ENCODE data around the gene ARID1B. TPM values are rescaled to one million over a fixed set of nuclear protein-coding genes. Genes with fewer than 3 reads are reported as not detected.
A peak's percentile ranks its signal among the peaks of the same experiment; 100 is the strongest.

Gene ARID1B
- total RNA-seq, 1 experiment from 2014 or later, result 20.9 TPM

DNA sequence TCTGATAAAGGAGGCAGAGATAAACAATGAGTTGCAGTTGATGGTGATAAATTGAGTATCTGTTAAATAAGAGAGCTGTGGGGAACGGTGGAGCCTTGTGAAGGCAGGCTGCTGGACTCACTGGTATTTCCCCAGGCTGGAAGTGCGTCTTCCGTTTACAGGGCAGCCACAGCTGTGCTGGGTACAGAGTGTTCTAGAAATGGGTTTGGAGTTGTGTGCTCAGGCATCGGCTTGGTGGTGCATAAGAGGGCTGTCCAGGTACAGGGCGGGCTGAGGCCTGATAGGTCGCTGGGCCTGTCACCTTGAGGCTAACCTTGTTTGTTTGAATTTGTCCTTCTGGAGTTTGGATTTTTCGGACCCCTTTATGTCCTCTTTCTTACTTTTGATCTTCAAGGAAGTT, 39.3 kb downstream of the ARID1B start:
- Histone ChIP-seq H3K36me3 (replicated peaks; ENCODE audit: control insufficient read depth, insufficient read depth, low read length) (no peaks in the 10 kb centered on the region), H3K4me3 (ENCODE audit: insufficient read depth, low read depth, low read length) (no peak overlapping the region), H3K27me3 (ENCODE audit: control insufficient read depth, insufficient read depth, low read length) (no peaks in the 10 kb centered on the region)
- DNase-seq, result no peak

DNA sequence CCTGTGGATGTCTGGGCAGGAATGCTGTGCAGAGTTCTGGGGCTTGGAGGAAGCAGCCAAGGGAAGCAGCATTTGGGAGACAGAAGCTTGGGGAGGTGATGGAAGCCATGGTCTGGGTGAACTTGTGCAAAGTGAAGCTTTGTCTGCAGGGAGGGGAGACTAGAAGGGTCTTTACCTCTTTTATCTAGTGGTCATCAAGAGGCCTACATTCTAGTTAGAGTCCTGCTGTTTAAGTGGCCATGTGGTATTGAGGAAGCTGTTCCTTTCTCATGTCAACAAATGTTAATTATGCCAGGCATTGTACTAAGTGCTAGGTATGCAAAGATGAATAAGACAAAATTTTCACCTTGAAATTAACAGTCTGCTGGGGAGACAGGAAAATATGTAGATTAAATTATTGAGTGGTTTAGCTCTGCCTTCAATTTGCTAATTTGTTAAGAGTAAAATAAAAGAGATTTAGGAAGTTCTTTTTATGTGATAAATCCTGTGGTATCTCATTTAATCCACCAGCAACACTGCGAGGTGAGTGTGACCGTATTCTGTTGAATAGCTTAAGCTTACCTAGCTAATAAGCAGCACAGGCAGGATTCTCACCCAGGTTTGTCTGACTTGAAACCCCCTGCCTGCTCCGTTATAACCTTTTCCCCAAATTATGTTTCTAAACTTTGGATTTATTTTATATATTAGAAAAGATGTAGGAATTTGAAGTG, 43.1 kb downstream of the ARID1B start:
- H3K4me3 ChIP-seq (ENCODE audit: insufficient read depth, low read depth, low read length), result no peak overlapping the region
- no peak for DNase-seq
- H3K36me3 ChIP-seq (replicated peaks; ENCODE audit: control insufficient read depth, insufficient read depth, low read length), result no peaks in the 10 kb centered on the region; the same call in 1 of the 2 replicates
- no peaks in the 10 kb centered on the region for H3K27me3 ChIP-seq (ENCODE audit: control insufficient read depth, insufficient read depth, low read length)

DNA sequence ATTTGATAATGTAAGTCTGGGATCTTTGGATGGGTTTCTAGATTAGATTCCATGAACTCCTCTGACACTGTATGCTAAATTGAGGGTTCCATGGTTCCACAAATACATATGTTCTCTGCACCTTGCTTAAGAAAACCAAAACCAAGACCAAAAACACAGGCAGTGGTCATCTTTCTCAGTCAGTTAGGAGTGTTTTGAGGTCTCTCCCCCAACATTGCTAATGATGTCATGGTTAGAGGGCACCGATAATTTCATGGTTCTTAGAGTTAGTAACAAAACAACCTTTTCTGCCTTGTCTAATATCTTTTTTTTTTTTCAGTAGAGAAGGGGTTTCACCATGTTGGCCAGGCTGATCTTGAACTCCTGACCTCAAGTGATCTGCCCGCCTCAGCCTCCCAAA, 44.5 kb downstream of the ARID1B start:
- no peaks in the 10 kb centered on the region; the same call in 1 of the 2 replicates for H3K36me3 ChIP-seq (replicated peaks; ENCODE audit: control insufficient read depth, insufficient read depth, low read length)
- no peaks in the 10 kb centered on the region for H3K27me3 ChIP-seq (ENCODE audit: control insufficient read depth, insufficient read depth, low read length)
- no peak for DNase-seq
- no peak overlapping the region for H3K4me3 ChIP-seq (ENCODE audit: insufficient read depth, low read depth, low read length)

DNA sequence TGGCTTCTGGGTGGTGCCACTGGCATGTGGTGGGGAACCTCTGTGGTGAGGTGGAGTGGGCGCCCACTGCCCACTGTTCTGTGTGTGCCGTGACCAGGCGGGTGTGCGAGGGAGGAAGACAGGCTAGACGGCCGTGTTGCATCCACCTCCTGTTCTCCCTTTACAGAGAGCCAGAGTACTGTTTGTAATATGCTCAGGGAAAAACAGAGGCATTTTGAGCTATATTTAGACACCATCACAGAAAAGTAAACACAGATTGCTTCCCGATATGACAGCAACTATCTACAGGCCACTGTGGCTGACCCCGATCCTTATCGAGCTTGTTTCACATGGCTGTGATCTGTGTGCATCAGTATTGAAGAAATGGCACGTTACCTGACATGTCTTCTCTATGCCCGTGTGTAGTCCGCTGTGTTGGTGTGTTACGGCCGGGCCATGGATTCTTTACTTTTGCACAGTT, 45.6 kb downstream of the ARID1B start:
- DNase-seq, result no peak
- Histone ChIP-seq H3K4me3 (ENCODE audit: insufficient read depth, low read depth, low read length) (no peak overlapping the region), H3K27me3 (ENCODE audit: control insufficient read depth, insufficient read depth, low read length) (no peaks in the 10 kb centered on the region), H3K36me3 (replicated peaks; ENCODE audit: control insufficient read depth, insufficient read depth, low read length) (no peaks in the 10 kb centered on the region; the same call in 1 of the 2 replicates)

DNA sequence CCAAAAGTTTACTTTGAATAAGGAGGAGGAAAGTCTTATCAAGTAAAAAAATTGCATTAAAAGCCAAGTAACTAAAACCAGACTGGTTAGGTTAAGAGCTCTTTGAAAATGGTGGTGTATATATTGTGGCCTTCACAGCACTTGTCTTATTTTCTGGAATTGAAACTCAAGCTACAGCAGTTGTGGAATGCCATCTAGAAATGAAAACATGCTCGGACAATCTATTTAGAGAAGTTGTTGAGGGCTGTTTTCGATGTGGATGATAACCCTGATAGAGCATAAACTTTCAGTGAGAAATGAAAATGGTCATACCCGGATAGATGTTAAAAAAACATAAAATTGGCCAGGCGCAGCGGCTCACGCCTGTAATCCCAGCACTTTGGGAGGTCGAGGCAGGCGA, 47.0 kb downstream of the ARID1B start:
- DNase-seq, result no peak
- Histone ChIP-seq H3K27me3 (ENCODE audit: control insufficient read depth, insufficient read depth, low read length) (no peaks in the 10 kb centered on the region), H3K36me3 (replicated peaks; ENCODE audit: control insufficient read depth, insufficient read depth, low read length) (no peaks in the 10 kb centered on the region; the same call in 1 of the 2 replicates), H3K4me3 (ENCODE audit: insufficient read depth, low read depth, low read length) (no peak overlapping the region)

- no peak overlapping the region for H3K4me3 ChIP-seq (ENCODE audit: insufficient read depth, low read depth, low read length)
- H3K27me3 ChIP-seq (ENCODE audit: control insufficient read depth, insufficient read depth, low read length), result no peaks in the 10 kb centered on the region
- no peaks in the 10 kb centered on the region; the same call in 1 of the 2 replicates for H3K36me3 ChIP-seq (replicated peaks; ENCODE audit: control insufficient read depth, insufficient read depth, low read length)
- no peak for DNase-seq
Measured at GRCh38 chr6:156825475-156825874, 48.3 kb downstream of the ARID1B start.

GRCh38 chr6:156826290-156826955, 49.2 kb downstream of the ARID1B start:
- H3K36me3 ChIP-seq (replicated peaks; ENCODE audit: control insufficient read depth, insufficient read depth, low read length), result no peaks in the 10 kb centered on the region; the same call in none of the 2 replicates
- H3K27me3 ChIP-seq (ENCODE audit: control insufficient read depth, insufficient read depth, low read length), result no peaks in the 10 kb centered on the region
- no peak overlapping the region for H3K4me3 ChIP-seq (ENCODE audit: insufficient read depth, low read depth, low read length)
- no peak for DNase-seq

GRCh38 chr6:156827382-156827781, 50.2 kb downstream of the ARID1B start:
- Histone ChIP-seq H3K27me3 (ENCODE audit: control insufficient read depth, insufficient read depth, low read length) (no peaks in the 10 kb centered on the region), H3K4me3 (ENCODE audit: insufficient read depth, low read depth, low read length) (no peak overlapping the region), H3K36me3 (replicated peaks; ENCODE audit: control insufficient read depth, insufficient read depth, low read length) (no peaks in the 10 kb centered on the region; the same call in none of the 2 replicates)
- DNase-seq, result no peak

DNA sequence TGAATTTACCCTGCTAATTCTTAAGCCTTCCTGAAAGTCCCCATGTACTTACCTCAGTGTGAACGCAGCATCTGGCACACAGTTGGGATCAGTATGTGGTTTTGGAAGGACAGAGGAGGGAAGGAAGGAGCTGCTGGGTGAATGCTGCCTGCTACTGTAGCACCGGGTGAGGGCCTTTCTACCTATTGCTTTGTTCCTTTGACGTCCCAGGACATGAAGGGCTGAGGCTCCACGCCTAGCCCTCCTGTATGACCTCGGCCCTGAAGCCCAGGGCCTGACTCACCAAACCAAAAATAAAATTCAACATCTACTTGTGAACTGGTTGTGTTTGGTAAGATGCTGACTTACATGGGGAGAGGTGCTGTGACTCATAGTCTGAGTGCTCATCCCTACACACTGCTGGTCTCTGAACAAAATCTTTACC, 51.1 kb downstream of the ARID1B start:
- Histone ChIP-seq H3K27me3 (ENCODE audit: control insufficient read depth, insufficient read depth, low read length) (no peaks in the 10 kb centered on the region), H3K36me3 (replicated peaks; ENCODE audit: control insufficient read depth, insufficient read depth, low read length) (no peaks in the 10 kb centered on the region; the same call in 1 of the 2 replicates), H3K4me3 (ENCODE audit: insufficient read depth, low read depth, low read length) (no peak overlapping the region)
- DNase-seq, result no peak

GRCh38 chr6:156830126-156830525, 52.9 kb downstream of the ARID1B start:
- Histone ChIP-seq H3K36me3 (replicated peaks; ENCODE audit: control insufficient read depth, insufficient read depth, low read length) (no peaks in the 10 kb centered on the region; the same call in 1 of the 2 replicates), H3K27me3 (ENCODE audit: control insufficient read depth, insufficient read depth, low read length) (no peaks in the 10 kb centered on the region), H3K4me3 (ENCODE audit: insufficient read depth, low read depth, low read length) (no peak overlapping the region)
- DNase-seq, result no peak

DNA sequence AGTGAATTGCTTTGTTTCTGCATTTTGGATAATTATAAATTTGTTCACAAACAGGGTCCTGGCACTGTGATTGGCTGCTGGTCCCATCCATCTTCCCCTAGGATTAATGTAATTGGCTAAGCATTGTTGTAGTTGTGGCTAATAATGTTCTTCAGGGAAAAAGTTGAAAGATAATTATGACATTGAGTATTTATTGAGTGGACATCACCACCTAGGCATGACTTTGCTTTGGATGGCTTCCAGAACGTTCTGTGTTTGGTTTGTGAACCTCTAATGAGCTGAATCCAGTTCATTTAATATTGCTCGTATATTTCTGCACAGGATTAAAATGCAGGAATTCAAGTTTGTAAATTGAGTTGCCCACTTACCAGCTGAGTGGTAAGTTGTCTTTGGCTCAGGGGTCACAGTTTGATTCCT, 55.1 kb downstream of the ARID1B start:
- no peak overlapping the region for H3K4me3 ChIP-seq (ENCODE audit: insufficient read depth, low read depth, low read length)
- H3K36me3 ChIP-seq (replicated peaks; ENCODE audit: control insufficient read depth, insufficient read depth, low read length), result no peaks in the 10 kb centered on the region; the same call in 1 of the 2 replicates
- no peaks in the 10 kb centered on the region for H3K27me3 ChIP-seq (ENCODE audit: control insufficient read depth, insufficient read depth, low read length)
- peak; percentile 62 for DNase-seq

GRCh38 chr6:156832669-156833068, 55.5 kb downstream of the ARID1B start:
- H3K4me3 ChIP-seq (ENCODE audit: insufficient read depth, low read depth, low read length), result no peak overlapping the region
- DNase-seq, result no peak
- no peaks in the 10 kb centered on the region for H3K27me3 ChIP-seq (ENCODE audit: control insufficient read depth, insufficient read depth, low read length)
- no peaks in the 10 kb centered on the region; the same call in 1 of the 2 replicates for H3K36me3 ChIP-seq (replicated peaks; ENCODE audit: control insufficient read depth, insufficient read depth, low read length)

GRCh38 chr6:156833755-156834154, 56.6 kb downstream of the ARID1B start:
- DNase-seq, result no peak
- no peaks in the 10 kb centered on the region for H3K27me3 ChIP-seq (ENCODE audit: control insufficient read depth, insufficient read depth, low read length)
- no peak overlapping the region for H3K4me3 ChIP-seq (ENCODE audit: insufficient read depth, low read depth, low read length)
- H3K36me3 ChIP-seq (replicated peaks; ENCODE audit: control insufficient read depth, insufficient read depth, low read length), result no peaks in the 10 kb centered on the region; the same call in 1 of the 2 replicates

DNA sequence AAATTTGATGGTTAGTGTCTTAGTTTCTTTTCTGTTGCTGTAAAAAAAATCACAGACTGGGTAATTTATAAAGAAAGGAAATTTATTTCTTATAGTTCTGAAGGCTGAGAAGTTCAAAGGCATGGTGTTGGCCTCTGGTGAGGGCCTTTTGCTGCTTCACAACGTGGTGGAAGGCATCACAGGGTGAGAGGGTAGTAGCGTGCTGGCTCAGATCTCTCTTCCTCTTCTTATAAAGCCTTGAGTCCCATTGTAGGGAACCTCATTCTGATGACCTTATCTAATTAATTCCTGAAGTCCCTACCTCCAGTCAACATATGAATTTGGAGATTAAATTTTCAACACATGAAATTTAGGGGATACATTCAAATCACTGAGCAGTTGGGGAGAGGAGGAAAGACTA, 62.0 kb downstream of the ARID1B start:
- no peak for DNase-seq
- Histone ChIP-seq H3K27me3 (ENCODE audit: control insufficient read depth, insufficient read depth, low read length) (no peaks in the 10 kb centered on the region), H3K36me3 (replicated peaks; ENCODE audit: control insufficient read depth, insufficient read depth, low read length) (no peaks in the 10 kb centered on the region), H3K4me3 (ENCODE audit: insufficient read depth, low read depth, low read length) (no peak overlapping the region)

DNA sequence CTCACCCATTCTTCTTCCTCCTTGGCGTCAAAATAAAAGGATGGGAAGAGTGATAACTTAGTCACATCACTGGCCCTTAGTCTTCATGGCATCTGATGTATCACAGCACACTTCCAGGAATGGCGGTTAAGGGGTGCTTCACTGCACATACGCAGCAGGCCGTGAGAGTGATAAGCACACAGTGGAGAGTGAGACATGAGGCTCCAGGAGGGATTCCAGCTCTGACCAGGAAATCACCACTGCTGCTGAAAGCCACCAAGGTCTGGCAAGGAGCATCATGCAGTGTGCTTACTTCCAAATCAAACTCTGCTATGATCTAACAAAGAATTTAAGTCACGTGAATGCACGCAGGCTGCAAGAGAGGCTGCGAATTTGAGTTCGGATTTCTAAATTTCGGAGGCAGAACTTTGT, 62.4 kb downstream of the ARID1B start:
- H3K4me3 ChIP-seq (ENCODE audit: insufficient read depth, low read depth, low read length), result no peak overlapping the region
- DNase-seq, result no peak
- no peaks in the 10 kb centered on the region for H3K36me3 ChIP-seq (replicated peaks; ENCODE audit: control insufficient read depth, insufficient read depth, low read length)
- H3K27me3 ChIP-seq (ENCODE audit: control insufficient read depth, insufficient read depth, low read length), result no peaks in the 10 kb centered on the region
